Measurements from ENCODE around the gene ATP9B.

DNA sequence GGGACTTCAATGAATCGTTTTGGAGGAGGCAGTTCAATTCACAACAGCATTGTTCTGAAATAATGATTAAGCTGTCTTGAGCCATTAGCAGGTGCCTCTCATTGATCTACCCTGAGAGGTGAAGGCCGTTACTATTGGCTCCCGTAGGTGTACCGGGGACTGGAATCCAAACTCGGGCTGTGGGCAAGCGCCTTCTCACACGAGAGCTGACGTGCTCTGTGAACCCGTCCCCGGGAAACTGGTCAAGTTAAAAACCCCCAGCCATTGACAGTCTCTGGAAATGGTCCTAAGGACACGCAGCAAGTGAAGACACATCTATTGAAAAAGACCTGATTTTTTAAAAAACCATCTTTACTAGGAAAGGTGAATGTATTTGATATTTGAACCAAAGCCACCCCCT is 318.4 kb downstream of the ATP9B start:
- TF ChIP-seq, protein P1, sequence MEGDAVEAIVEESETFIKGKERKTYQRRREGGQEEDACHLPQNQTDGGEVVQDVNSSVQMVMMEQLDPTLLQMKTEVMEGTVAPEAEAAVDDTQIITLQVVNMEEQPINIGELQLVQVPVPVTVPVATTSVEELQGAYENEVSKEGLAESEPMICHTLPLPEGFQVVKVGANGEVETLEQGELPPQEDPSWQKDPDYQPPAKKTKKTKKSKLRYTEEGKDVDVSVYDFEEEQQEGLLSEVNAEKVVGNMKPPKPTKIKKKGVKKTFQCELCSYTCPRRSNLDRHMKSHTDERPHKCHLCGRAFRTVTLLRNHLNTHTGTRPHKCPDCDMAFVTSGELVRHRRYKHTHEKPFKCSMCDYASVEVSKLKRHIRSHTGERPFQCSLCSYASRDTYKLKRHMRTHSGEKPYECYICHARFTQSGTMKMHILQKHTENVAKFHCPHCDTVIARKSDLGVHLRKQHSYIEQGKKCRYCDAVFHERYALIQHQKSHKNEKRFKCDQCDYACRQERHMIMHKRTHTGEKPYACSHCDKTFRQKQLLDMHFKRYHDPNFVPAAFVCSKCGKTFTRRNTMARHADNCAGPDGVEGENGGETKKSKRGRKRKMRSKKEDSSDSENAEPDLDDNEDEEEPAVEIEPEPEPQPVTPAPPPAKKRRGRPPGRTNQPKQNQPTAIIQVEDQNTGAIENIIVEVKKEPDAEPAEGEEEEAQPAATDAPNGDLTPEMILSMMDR (tag by site-specific recombination; IDR thresholded peaks at IDR 0.05), result no peak
- no peak for TF ChIP-seq MYNN (tag by site-specific recombination; IDR thresholded peaks at IDR 0.05; ENCODE audit: borderline replicate concordance)

All from HEK293 (cell line).